Measurements from ENCODE around the gene SELENOV. TPM values are rescaled to one million over a fixed set of nuclear protein-coding genes. Genes with fewer than 3 reads are reported as not detected.

The SELENOV gene
- total RNA-seq, 1 donor from 2014 or later = not detected

GRCh38 chr19:39539165-39539517, 24.2 kb downstream of the SELENOV start:
- no peaks in the 10 kb centered on the region for H3K36me3 ChIP-seq
- DNase-seq = no peak
- H3K9me3 ChIP-seq (replicated peaks) = no peaks in the 10 kb centered on the region
- H3K27ac ChIP-seq (replicated peaks) = peak overlapping the region; percentile 97
- peak overlapping the region; percentile 91 for H3K4me3 ChIP-seq
- TF ChIP-seq, protein P1, sequence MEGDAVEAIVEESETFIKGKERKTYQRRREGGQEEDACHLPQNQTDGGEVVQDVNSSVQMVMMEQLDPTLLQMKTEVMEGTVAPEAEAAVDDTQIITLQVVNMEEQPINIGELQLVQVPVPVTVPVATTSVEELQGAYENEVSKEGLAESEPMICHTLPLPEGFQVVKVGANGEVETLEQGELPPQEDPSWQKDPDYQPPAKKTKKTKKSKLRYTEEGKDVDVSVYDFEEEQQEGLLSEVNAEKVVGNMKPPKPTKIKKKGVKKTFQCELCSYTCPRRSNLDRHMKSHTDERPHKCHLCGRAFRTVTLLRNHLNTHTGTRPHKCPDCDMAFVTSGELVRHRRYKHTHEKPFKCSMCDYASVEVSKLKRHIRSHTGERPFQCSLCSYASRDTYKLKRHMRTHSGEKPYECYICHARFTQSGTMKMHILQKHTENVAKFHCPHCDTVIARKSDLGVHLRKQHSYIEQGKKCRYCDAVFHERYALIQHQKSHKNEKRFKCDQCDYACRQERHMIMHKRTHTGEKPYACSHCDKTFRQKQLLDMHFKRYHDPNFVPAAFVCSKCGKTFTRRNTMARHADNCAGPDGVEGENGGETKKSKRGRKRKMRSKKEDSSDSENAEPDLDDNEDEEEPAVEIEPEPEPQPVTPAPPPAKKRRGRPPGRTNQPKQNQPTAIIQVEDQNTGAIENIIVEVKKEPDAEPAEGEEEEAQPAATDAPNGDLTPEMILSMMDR (IDR thresholded peaks at IDR 0.05; ENCODE audit: borderline replicate concordance) = no peak
- H3K4me1 ChIP-seq = peaks cover 32% of the 10 kb centered on the region
- H3K27me3 ChIP-seq (ENCODE audit: low read depth) = no peaks in the 10 kb centered on the region
- intact Hi-C loops (cut with micrococcal nuclease) = no loop called here

DNA sequence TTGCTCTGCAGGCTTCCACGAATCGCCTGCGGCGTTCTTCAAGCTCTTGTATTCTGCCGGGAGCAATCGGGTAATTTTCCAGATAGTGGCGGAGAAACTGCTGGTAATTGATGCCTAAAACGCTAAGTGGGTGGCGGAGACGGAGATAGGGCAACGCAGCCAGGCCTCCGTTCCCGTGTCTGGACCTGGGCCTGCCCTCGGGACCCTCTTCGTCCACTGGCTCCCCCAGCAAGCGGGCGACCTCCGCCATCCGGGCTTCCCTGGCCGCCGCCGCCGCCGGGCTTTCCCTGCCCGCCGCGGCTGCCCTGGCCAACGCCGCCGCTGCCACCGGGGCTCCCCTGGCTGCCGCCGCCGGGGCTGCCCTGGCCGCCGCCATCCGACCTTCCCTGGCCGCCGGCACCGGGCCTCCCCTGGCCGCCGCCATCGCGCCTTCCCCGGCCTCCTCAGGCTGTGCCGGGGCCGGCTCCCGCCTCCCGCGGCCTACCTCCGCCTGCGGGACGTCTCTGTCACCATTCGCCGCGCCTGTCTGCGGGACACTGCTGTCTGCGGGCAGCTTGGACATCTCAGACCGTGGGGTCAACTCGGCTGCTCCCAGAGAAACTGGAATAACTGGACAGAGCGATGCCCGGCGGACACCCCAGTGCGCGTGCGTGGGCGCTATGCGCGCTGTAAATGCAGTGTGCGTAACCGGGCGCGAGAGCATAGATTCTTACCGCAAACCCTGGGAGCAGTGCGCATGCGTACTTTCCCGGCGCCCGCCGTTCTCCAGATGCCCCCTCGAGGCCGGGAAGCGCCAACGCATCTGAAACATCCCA, 24.8 kb downstream of the SELENOV start, which contains the start of gene EID2:
TSS of gene EID2 (minus strand) at position 644 of the 815 bp plus-strand sequence. CDS start at position 562, 82 bp downstream.
- peak within 1 kb of the TSS; percentile 91 for H3K4me3 ChIP-seq
- TF ChIP-seq, protein P1 (IDR thresholded peaks at IDR 0.05; ENCODE audit: borderline replicate concordance) = peak; percentile 92
- intact Hi-C loops (cut with micrococcal nuclease) = no loop called here

DNA sequence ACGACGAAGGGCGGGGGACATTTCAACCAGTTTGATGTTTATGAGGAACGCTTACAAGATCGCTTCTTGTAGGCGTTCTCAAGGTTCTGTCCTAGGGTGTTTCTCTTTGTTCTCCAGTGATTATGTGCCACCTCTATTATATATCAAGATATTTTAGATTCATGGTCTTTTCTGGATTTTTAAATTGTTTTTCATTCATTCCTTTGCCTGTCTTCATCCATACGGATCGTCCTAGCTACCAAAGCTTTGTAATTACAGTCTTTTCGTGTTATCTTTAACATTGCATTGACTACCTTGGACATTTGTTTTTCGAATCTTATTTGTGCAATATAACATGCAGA, 25.4 kb downstream of the SELENOV start:
- H3K4me1 ChIP-seq = peaks cover 32% of the 10 kb centered on the region
- H3K27ac ChIP-seq (replicated peaks) = peak overlapping the region; percentile 97
- peaks cover 3% of the 10 kb centered on the region for H3K27me3 ChIP-seq (ENCODE audit: low read depth)
- H3K9me3 ChIP-seq (replicated peaks) = no peaks in the 10 kb centered on the region
- peak overlapping the region; percentile 91 for H3K4me3 ChIP-seq
- TF ChIP-seq, protein P1 (IDR thresholded peaks at IDR 0.05; ENCODE audit: borderline replicate concordance) = no peak
- DNase-seq = no peak
- no peaks in the 10 kb centered on the region for H3K36me3 ChIP-seq
- intact Hi-C loops (cut with micrococcal nuclease) = no loop called here

More for the DNA sequence above, 24.8 kb downstream of the SELENOV start, which contains the start of gene EID2:
- H3K27ac ChIP-seq (replicated peaks) = peak within 1 kb of the TSS; percentile 97
- peaks cover 32% of the 10 kb centered on the region for H3K4me1 ChIP-seq
- DNase-seq = peak; percentile 95
- no peaks in the 10 kb centered on the region for H3K36me3 ChIP-seq
- H3K9me3 ChIP-seq (replicated peaks) = no peaks in the 10 kb centered on the region
- H3K27me3 ChIP-seq (ENCODE audit: low read depth) = no peaks in the 10 kb centered on the region

DNA sequence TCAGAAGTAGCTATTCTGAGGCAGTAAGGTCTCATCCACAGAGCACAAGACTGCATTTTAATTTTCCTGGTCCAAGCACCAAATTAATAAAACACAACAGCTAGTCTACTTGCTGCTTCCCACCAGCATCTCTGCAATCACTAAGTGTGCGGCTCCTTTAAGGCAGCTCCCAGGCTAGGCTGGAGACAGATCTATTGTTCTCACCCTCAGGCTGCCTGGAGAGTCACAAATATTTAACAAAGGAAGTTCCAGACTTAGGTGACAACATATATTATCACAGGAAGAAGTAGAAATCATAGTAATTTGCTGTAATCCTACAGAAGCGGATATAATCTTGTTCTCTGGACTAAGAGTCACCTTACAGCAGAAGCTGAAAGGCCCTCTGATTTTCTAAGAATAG, 27.3 kb downstream of the SELENOV start:
- no peak for DNase-seq
- Histone ChIP-seq H3K36me3 (no peaks in the 10 kb centered on the region), H3K27ac (replicated peaks) (peak overlapping the region; percentile 37), H3K9me3 (replicated peaks) (no peaks in the 10 kb centered on the region), H3K4me3 (no peak overlapping the region), H3K27me3 (ENCODE audit: low read depth) (peaks cover 19% of the 10 kb centered on the region), H3K4me1 (peaks cover 31% of the 10 kb centered on the region)
- intact Hi-C loops (cut with micrococcal nuclease) = no loop called here
- TF ChIP-seq, protein P1 (IDR thresholded peaks at IDR 0.05; ENCODE audit: borderline replicate concordance) = no peak

- intact Hi-C loops (cut with micrococcal nuclease) = no loop called here
- no peaks in the 10 kb centered on the region for H3K9me3 ChIP-seq (replicated peaks)
- no peaks in the 10 kb centered on the region for H3K36me3 ChIP-seq
- no peak overlapping the region for H3K4me3 ChIP-seq
- TF ChIP-seq, protein P1 (IDR thresholded peaks at IDR 0.05; ENCODE audit: borderline replicate concordance) = no peak
- peaks cover 26% of the 10 kb centered on the region for H3K27me3 ChIP-seq (ENCODE audit: low read depth)
- no peak overlapping the region for H3K27ac ChIP-seq (replicated peaks)
- DNase-seq = no peak
- H3K4me1 ChIP-seq = peaks cover 19% of the 10 kb centered on the region
Measured at GRCh38 chr19:39543477-39543857, 28.5 kb downstream of the SELENOV start.

Data from left ventricle myocardium inferior (tissue), 1 donor.